HL-60/S4 (cell line): Measurements from ENCODE around the gene RAB22A.

Experiments used
- in situ Hi-C: fragments of 300-500 bp; cut with MboI; formaldehyde crosslinking; loops from 2 replicates; pipeline ENCODE4 v1.14.3; 2022; ENCODE audit warnings: low sequenced_read_pairs

Gene RAB22A

DNA sequence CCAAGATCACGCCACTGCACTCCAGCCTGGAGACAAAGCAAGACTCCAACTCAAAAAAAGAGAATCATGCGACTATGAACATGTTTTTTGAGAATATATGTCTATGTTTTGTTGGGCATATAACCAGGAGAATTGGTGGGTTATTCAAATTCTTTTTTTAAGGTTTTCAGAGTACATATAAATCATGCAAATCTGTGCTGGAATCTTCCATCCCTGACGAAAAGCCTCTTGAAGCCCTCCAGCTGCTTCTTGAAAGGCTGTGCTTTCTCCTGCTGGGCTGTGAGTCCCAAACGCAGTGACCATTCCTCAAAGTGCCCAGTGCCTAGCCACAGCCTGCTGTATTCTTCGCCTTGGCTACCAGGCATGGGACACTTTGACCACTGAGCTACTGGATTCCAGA is 9.2 kb upstream of the RAB22A start:
- in situ Hi-C loops, result no loop called here

DNA sequence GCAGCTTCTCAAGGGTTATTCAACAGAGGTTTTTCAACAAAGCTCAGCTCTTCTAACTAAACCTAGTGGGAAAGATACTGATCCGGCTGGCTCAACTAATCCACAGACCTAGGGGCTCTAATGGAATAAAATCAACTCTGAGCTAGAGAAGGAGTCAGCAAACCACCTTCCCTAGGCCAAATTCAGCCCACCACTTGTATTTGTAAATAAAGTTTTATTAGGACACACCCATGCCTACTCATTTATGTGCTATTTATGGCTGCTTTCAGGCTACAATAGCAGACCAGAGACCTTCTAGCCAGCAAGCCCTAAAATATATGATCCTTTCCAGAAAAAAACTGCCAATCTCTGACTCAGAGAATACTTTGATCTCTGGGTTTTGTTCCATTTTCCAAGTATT is 6.0 kb upstream of the RAB22A start:
- in situ Hi-C loops, result no loop called here

DNA sequence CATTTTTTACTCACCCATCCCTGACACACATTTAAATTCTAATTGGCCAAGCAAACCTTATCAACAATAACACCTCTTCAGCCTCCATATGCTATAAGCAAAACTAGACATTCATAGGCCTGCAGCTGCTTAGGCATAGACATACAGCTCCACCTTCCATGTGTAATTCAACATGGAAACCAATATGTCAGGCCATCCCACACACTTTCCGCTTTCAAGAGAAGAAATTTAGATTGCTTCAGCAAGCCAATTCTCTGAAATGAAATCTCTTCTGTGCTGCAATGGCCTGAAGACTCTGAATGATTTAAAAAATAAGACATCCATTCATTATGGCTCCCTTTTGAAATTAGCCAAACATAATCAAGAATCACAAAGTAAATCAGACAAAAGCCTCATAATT is 4.5 kb upstream of the RAB22A start:
- in situ Hi-C loops, result no loop called here

DNA sequence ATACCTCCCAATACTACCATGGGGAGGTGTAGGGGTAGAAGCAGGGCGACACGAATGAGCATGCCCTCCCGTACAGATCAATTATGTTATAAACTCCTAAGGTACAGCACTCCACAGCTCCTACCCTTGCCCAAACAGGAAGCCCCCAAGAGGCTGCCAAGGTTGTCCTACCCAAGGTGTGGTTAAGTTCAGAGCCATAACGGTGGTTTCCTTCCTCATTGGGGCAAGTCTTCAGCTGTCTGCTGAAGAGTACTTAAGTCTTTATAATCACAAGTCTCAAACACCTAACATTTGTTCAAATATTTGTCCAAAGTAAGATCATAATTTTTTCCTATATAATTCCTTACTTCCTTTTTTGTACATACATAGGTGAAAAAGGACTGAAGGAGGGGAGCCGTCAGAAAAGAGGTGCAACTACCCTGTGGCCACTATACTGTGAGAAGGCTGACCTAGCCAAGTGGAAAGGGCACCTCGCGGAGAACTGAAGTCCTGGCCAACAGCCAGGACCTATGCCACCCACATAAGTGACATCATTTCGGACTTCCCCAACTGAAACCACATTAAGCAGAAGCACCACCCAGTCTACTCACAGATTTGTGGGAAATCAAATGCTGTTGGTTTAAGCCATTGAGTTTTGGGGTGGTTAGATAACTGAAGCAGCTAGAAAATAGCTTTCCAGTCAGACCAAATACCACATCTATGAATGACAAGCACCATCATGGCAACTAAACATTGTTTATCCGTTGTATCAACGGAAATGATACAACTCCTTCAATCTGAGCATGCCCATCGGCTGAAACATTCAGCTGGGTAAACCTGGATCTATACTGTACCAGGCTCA is 2.9 kb upstream of the RAB22A start:
- in situ Hi-C loops, result no loop called here

DNA sequence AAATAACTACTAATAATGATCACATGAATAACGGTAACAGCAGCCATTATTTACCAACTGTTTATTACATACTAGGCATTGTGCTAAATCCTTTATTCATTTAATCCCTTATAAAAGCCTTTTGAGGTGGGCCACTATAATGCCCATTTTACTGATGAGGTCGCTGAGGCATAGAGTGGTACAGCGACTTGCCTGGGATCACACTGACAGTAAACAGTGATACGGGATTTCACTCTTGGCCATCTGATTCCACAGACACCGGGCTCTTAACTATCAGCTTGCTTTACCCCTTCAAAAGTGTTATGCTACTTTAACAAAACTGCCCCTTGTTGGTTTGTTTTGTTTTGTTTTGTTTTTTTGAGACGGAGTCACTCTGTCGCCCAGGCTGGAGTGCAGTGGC is 2.2 kb upstream of the RAB22A start:
- in situ Hi-C loops, result no loop called here

DNA sequence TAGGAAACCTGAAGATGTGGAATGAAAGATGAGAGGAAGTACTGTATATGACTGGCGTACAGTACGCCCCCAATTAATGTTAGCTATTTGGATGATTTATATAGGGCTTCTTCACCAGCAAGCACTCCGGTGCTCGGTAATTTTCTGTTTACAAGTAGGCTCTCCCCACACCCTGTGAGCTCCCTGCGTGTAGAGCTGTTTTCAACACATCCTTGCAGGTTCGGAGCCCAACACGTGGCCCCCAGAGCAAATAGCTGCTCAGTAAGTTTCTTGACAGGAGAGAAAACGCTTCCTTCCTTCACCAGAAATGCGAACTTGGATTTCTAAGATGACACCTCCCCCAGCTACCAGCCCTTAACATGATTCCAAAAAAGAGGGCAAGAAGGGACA is 1.2 kb upstream of the RAB22A start:
- in situ Hi-C loops, result no loop called here

DNA sequence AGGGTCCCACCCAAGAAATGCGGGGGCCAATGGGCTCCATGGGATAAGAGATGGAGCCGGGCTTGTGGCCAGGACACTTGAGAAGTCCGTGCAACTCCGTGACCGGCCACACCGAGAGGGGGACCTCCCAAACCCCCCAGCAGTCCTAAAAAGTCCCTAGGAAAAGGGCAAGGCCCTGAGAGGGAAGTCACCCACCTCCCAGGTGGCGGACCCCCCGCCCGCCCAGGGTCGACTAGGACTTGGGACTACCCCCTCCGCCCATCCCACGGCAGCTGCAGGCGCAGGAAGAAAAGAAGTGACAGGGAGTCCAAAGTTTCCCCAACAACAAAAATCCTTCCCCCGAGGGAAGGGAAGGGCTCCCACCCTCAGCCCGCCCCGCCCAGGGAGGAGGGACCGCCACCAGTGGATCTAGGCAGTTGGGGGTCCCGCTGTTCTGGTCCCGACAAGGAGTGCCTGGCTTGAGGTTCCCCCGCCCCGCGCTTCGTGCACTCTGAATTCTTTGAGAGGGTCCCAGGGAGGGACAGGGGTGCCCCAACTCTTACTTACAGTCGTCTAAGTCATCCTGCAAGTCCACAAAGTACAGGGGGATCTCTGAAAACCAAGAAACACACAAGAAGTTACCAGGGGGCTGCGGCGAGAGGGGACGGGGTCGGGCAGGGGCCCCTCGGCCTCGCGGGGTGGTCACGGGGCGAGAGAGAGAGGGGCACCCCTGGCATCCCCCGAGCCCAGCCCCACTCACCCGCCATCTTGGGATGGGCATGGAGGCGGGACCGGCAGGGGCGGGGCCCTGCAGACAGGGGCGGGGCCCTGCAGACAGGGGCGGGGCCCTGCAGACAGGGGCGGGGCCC is 611 bp upstream of the RAB22A start:
- in situ Hi-C loops, result no loop called here

DNA sequence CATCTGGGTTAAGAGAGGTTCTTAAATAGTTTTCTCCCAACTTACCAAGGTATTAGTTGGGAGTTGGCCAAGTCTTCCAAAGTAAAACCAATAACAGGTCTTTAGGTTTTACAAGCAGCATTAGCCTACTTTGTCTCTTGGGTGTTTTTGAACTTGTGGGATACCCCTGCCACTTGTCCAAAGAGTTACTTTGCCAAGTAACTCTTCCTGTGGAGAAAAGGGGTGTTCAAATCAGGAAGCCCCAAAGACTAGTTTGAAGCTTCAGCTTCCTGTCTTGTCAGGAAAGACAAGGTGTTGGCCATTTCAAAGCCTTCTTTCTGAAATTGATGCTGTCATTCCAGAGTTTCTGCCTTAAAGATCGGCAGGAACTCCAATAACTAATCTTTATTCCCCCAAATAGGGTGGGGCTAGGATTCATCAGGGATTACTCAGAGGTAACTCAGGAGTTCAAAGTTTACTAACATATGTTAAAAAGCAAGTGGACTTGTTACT is 822 bp downstream of the RAB22A start:
- in situ Hi-C loops, result no loop called here

DNA sequence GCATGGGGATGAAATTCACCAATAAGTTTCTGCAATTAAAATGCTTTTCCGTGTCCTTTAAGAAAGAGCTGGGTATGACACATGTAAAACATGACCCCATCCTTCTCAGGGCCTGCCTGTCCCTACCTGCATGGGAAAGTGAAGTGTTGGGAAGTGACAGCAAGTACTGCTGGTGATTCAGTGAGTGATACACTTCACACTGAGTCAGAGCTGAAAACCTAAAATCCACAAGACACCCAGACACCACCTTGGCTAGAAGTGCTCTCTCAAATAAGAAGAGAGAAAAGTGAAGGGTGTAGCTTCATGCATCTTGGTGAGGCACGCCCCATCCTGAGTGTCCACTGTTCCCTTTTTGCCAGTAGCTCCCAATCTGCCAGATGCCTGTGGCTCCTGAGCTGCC is 3.3 kb downstream of the RAB22A start:
- in situ Hi-C loops, result no loop called here

DNA sequence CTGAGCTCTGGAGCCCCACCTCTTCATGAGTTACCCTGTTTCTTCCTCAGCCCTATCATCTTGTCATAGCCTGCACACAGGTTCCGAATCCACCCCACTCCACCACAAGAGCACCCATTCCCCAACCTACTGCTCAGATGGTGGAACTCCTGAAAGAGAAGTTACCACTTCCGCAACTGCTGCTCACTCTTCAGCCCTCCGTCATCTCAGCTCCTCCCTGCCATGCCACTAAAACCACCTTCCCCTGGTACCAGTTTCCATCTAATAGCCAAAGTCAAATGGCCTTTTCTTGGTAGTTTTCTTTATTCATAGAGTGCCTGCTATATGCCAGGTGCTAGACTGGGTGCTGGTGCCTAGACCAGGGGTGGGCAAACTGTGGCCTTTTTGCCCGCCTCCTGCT is 3.9 kb downstream of the RAB22A start:
- in situ Hi-C loops, result no loop called here

DNA sequence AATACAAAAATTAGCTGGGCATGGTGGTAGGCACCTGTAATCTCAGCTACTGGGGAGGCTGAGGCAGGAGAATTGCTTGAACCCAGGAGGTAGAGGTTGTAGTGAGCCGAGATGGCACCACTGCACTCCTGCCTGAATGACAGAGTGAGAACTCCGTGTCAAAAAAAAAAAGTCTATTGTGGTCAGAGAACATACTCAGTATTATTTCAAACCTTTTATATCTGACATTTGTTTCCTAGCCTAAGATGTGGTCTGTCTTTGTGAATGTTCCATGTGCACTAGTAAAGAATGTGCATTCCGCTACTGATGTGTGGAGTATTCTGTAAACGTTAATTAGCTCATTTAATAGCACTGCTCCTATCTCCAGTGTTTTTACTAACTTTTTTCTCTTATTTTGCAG is 11.7 kb downstream of the RAB22A start:
- in situ Hi-C loops, result no loop called here

DNA sequence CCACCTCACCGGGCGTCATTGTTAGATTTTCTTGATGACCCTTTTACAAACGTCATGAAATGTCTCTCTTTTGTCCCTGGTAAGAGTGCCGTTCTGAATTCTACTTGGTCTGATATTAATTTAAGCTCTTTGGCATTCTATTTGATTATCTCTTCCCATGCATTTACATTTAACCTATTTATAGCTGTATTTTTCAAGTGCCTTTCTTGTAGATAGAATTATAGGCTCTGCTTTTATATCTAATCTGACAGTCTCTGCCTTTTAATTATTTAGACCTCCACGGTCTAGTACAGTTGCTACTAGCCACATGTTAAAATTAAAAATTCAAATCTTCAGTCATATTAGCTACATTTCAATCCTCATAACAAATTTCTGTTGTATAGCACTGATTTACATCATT is 12.6 kb downstream of the RAB22A start:
- in situ Hi-C loops, result no loop called here

DNA sequence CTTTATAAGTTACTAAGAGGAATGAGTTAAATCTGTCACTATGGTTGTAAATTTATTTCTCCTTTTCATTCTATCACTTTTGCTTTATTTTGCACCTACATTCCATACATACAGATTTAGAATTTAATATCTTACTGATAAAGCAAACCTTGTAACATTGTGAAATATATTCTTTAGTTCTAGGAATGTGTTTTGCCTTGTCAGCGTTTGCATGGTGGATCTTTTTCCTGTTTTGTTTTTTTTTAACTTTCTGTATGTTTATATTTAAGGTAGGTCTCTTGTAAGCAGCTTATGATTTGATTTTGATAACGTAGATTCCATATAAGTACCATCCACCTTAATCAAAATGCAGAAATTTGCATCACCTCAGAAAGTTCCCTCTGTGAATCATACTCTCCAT is 16.4 kb downstream of the RAB22A start:
- in situ Hi-C loops, result no loop called here

DNA sequence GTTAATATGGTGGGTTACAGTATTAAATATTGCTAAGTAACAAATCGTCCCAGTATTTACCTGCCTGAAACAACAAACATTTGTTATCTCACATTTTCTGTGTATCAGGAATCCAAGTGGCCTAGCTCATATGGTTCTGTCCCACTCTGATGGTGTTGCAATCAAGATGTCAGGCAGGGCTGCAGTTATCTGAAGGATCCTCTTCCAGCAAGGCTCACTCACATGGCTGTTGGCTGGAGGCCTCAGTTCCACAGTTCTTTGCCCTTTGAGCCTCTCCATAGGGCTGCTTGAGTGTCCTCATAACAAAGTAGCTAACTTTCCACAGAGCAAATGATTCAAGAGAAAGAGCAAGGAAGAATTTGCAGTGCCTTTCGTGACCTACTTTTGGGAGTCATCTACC is 17.7 kb downstream of the RAB22A start:
- in situ Hi-C loops, result no loop called here

DNA sequence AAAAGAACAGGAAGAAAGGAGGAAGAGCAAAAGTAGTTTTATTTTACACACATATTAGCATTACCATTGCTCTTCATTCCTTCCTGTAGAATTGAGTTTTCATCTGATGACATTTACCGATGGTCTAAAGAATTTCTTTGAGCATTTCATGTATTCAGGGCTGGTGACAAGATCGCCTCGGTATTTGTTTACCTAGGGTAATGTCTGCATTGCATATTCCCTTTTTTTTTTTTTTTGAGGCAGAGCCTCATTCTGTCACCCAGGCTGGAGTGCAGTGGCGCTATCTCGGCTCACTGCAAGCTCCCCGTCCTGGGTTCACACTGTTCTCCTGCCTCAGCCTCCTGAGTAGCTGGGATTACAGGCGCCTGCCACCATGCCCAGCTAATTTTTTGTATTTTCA is 19.3 kb downstream of the RAB22A start:
- in situ Hi-C loops, result no loop called here

DNA sequence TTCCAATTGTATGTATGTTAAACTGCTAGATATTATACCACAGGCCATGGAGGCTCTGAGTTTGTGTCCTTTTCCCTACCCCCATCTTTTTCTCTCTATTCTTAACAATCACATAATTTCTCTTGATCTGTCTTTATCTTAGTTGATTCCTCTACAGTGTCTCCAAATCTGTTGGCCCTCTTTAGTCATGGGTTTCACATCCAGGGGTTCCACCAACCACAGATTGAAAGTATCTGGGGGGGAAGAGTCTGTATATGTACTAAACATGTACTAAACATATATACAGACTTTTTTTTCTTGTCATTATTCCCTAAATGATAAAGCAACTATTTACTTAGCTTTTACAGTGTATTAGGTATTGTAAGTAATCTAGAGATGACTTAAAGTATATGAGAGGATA is 20.2 kb downstream of the RAB22A start:
- in situ Hi-C loops, result no loop called here

DNA sequence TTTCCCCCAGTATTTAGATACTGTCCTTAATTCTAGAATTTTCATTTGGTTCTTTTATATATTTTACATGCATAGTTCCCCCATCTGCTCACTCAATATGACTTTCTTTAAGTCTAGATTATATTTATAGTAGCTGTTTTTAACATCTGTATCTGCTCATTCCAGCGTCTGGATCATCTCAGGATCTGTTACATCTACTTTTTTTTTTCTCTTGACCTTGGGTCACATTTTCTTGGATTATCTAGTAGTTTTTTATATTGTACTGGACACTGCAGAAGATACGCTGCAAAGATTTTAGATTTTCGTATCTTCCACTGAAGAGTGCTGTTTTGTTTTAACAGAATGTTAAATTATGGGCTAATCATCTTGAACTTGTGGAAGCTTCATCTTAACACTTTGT is 20.7 kb downstream of the RAB22A start:
- in situ Hi-C loops, result no loop called here

DNA sequence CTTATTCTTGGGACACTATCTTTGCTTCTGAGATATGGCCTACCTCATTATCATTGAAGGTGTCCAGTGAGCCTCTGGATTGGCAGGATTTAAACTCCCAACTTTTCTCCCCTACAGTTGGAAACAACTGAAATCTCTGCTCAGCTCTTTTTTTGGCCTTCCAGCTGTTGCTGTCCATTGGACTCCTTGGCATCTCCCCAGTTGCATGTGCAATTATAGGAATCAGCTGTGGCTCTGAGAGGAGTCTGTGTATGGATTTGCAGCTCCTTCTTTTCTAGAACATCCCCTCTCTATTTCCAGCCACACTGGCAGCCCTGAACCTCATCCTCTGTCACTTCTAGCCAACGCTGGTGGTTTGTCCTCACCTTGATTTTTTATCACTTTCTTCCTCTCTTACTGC is 21.2 kb downstream of the RAB22A start:
- in situ Hi-C loops, result no loop called here

DNA sequence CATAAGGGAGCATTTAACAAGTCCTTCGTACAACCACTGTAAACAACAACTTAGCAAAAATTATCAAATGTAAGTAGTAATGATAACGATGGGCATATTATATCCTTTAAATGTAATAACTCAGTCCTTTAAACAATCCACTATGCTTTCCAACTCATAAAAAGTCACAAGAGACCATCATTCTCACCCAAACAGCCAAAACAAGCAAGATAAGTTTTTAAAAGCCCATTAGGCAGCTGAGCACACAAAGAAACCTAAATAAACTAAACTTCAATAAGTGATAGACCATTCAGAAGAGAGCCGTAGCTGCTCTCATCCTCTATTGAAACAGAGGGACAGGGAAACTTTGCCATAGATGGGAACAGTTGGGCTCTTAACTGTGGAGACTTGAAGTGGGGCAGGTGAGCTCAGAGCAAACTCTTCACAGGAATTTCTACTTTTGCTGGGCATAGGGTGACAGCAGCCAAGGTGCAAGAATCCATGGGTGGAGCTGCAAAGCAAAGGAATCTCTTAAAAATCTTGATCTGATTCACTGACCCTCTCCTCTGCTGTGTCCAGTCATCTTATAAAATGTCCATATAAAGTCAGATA is 22.5 kb downstream of the RAB22A start:
- in situ Hi-C loops, result no loop called here

DNA sequence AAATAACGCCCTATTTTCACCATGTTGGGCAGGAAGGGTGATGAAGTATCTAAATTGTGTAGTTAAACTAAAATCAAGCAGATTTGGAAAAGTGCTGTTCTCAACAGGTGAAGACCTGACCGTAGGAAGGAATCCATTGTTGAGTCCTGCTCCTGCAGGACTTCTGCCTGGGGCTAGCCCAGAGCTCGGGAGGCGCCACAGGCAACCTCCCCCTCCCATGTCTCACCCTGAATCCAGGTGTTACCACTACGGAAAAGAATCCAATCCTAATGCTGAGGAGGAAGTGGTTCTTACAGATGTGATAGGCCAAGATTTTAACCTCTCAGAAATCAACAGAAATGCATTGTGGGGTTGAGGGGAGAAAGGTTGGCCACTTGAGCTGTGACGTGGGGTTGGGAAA is 30.2 kb downstream of the RAB22A start:
- in situ Hi-C loops, result no loop called here

DNA sequence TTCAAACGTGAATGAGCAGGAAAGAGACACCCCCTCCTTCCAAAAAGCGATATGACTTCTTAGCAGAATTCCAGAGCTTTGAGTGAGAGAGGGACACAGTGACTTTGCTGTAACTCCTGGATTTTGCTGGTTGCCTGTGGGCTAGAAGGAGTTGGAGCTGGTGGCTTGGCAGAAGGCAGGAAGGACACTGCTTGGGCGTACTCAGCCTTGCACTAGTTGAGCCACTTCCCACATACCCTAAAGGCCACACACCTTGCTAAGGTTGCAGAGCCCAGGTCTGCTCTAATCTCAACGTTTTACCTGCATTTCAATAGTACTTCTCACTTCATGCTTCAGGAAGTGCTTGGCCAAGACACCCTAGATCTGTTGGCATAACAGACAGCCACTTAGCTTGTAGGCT is 30.6 kb downstream of the RAB22A start:
- in situ Hi-C loops, result no loop called here

DNA sequence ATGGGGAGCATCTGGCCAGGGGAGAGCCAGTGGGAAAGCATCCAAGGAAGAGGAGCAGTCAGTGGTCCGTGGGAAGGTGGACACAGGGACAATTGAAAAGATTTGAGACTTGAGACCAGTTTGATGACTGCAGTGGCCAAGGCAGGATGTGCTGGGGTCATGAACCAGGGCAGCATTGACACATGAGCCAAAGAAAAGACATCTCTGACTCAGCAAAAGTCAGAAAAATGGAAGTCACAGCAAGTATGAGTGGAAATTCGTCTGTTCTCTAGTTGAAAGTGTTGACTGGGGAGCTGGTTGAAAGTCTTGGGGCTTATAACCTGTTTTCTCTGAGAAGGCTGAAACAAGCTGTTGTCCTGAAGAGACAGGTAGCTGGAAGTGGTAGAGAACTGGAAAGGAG is 31.3 kb downstream of the RAB22A start:
- in situ Hi-C loops, result no loop called here
